Dermis lymphatic vessel endothelial cell (primary cell): ENCODE results near the gene HES3. TPM values are rescaled to one million over a fixed set of nuclear protein-coding genes. Genes with fewer than 3 reads are reported as not detected.

Experiments
- total RNA-seq: library from RNA; depleted of rRNA; stranded (reverse); fragments of >200 nt; gene quantifications from 2 replicates; pipeline ENCODE4 v1.2.1, GENCODE V29; 2014

The HES3 gene
- not detected in 2 replicates for total RNA-seq

GRCh38 chr1:6243993-6244392 lies at the start of gene HES3:
TSS of gene HES3 (plus strand) at chr1:6244179. CDS start at chr1:6244366, 187 bp downstream.

DNA sequence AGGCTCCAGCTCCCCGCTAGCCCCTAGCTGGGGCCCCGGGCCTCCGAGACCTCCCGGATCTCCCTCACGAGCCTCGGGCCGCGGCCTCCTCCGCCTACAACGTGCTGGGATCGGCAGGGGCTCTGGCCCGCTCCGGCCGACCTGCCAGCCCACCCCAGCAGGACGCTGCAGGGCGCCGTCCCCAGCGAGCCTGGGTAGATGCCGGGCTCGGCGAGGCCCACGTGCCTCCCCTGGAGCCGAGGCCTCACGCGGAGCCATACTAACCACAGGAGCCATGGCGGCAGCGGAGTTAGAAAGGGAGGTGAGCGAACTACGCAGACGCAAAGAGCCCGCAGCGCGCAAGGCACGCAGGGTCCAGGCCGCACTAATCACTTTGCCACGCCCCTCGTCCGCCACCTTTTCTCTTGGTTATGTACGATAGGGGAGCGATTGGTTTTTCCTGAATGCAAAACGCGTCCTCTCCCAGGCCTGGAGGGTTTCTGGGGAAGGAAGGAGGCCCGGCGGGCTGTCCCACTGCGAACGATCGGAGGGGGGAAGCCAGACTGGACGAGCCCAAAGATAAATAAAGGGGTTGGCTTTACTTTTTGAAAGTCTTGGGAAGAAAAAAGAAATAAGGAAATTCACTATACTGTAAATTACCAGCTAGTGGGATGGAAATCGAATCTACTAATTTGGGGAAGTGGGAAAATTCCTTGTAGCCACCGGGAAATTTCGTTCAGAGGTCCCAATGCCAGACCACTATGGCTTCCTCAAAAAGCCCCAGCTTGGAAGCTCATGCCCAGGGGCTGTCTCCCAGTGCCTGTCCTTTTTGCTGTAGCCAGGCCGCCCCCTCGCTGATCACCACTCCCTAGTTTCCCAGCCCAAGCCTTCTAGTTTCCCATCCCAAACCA lies 44.4 kb upstream of the HES3 start, which contains the start of gene RPL22:
TSS of gene RPL22 (minus strand) at position 298 of the 890 bp plus-strand sequence. CDS start at position 276, 22 bp downstream.

GRCh38 chr1:6205849-6206519 lies 38.0 kb upstream of the HES3 start, which contains the start of gene RNF207:
TSS of gene RNF207 (plus strand) at chr1:6206119. CDS start at chr1:6206536, 417 bp downstream.

DNA sequence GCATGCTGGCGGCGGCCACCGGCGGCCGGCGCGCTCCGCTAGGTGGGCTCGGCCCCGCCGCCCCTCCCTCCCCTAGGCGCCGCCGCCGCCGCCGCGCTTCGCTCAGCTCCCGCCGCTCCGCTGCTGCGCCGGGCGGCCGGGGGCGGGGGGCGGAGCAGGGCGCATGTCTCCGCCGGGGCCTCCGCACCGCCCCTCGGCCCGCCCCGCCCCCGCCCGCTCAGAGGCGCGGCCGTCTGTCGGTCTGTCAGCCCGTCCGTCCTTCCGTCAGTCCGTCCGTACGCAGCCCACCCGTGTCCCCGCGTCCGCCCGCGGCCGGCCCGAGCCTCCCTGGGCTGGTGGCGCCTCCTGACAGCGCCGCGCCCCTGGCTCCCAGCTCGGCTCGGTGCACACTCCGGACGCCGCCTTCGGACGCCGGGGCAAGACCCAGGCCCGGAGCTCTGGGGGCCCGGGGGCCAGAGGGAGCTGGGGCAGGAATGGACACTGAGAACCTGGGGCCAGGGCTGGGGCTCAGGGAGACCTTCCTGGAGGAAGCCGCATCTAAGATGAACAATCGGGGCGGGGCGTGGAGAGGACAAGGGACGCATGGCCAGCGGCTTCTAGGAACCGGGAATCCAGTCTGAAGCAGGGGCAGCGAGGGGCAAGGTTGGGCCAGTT lies 17.1 kb downstream of the HES3 start, which contains the start of gene GPR153:
TSS of gene GPR153 (minus strand) at position 138 of the 654 bp plus-strand sequence. CDS start 6,193 bp downstream, outside the sequence.

Other genes starting within 250 kb of the HES3 start
- 0.87 and 1.9 TPM in 2 replicates for gene KCNAB2, start 198.3 kb upstream of the HES3 start, total RNA-seq
- gene CHD5, start 63.9 kb upstream of the HES3 start, total RNA-seq: under 0.01 TPM in 1 of 2 replicates, not detected in the other
- 188 and 255 TPM in 2 replicates for gene RPL22, start 44.6 kb upstream of the HES3 start, total RNA-seq
- gene RNF207, start 38.1 kb upstream of the HES3 start, total RNA-seq: 2.4 and 3.3 TPM in 2 replicates
- gene ICMT, start 8.2 kb upstream of the HES3 start, total RNA-seq: 68.2 and 79.1 TPM in 2 replicates
- 1.7 and 2.4 TPM in 2 replicates for gene GPR153, start 16.9 kb downstream of the HES3 start, total RNA-seq
- gene ACOT7, start 149.6 kb downstream of the HES3 start, total RNA-seq: 11.4 and 13.0 TPM in 2 replicates
- 5.9 and 10.2 TPM in 2 replicates for gene HES2, start 175.7 kb downstream of the HES3 start, total RNA-seq
- 0.22 and 0.69 TPM in 2 replicates for gene ESPN, start 180.6 kb downstream of the HES3 start, total RNA-seq
- gene TNFRSF25, start 222.0 kb downstream of the HES3 start, total RNA-seq: 2.8 and 6.7 TPM in 2 replicates
- 17.6 and 23.9 TPM in 2 replicates for gene PLEKHG5, start 247.5 kb downstream of the HES3 start, total RNA-seq